Kidney (tissue), 14 donors: ENCODE data around the gene DQX1. TPM values are rescaled to one million over a fixed set of nuclear protein-coding genes. Genes with fewer than 3 reads are reported as not detected.
A peak's percentile ranks its signal among the peaks of the same experiment; 100 is the strongest.

Source experiments
- DNase-seq, 5 donors: peaks; one replicate each; pipeline ENCODE4 v3.0.0-alpha.2; 2013 to 2020
- FAIRE-seq: peaks from 2 replicates; lab custom pipeline; 2012; peaks lifted over from hg19 to GRCh38; lab: Jason Lieb, UNC
- H3K27ac ChIP-seq, 2 donors: one replicate each; pipeline ENCODE4 v1.7.0; 2013; ENCODE audit warnings: low read depth in 2 of 2, low read length in 2 of 2, inconsistent platforms in 1 of 2
- H3K27me3 ChIP-seq: one replicate; pipeline ENCODE4 v1.7.1; 2013; ENCODE audit warnings: low read length, inconsistent platforms; ENCODE audit not compliant: control insufficient read depth, insufficient read depth
- H3K36me3 ChIP-seq, 3 donors: one replicate each; pipeline versions ENCODE4 v1.7.0 to v1.7.1; 2013; ENCODE audit warnings: low read length in 3 of 3, control low read depth in 1 of 3, inconsistent platforms in 1 of 3; ENCODE audit not compliant: insufficient read depth in 3 of 3, control insufficient read depth in 2 of 3
- H3K4me1 ChIP-seq, 3 donors: one replicate each; pipeline versions ENCODE4 v1.7.0 to v1.7.1; 2013; ENCODE audit warnings: low read length in 3 of 3, inconsistent platforms in 1 of 3, low read depth in 1 of 3; ENCODE audit not compliant: control insufficient read depth in 2 of 3, insufficient read depth in 2 of 3
- H3K4me3 ChIP-seq, 3 donors: one replicate each; pipeline versions ENCODE4 v1.7.0 to v1.8.1; 2013; ENCODE audit warnings: low read length in 3 of 3, control low read depth in 1 of 3, inconsistent platforms in 1 of 3
- H3K9ac ChIP-seq, 3 donors: one replicate each; pipeline versions ENCODE4 v1.7.0 to v1.7.1; 2013; ENCODE audit warnings: low read length in 3 of 3, control low read depth in 1 of 3, inconsistent platforms in 1 of 3
- H3K9me3 ChIP-seq, 3 donors: one replicate each; pipeline versions ENCODE4 v1.7.0 to v1.7.1; 2013; ENCODE audit warnings: low read length in 3 of 3, control low read depth in 1 of 3, inconsistent platforms in 1 of 3; ENCODE audit not compliant: control insufficient read depth in 2 of 3, insufficient read depth in 1 of 3
- intact Hi-C: fragments of 100-400 bp; cut with DNase I; formaldehyde crosslinking; loops from one replicate; pipeline ENCODE4 v1.11.1; 2022
- polyA plus RNA-seq: library from polyadenylated mRNA; stranded (reverse); fragments of 350-450 nt; fragmentation: Illumina TruSeq; extraction: RNeasy Lipid Tissue Mini Kit (QIAGEN cat#74804); gene quantifications from one replicate; pipeline ENCODE4 v1.2.3, GENCODE V29; 2014; ENCODE audit warnings: low read depth, low replicate concordance; ENCODE audit not compliant: insufficient read depth
- total RNA-seq: library from RNA; stranded (reverse); fragmentation: NEBNext Ultra II Directional; extraction: Animal tissue kit (Norgen Biotek cat#: 25700); gene quantifications from one replicate; pipeline ENCODE4 v1.2.1, GENCODE V29; 2021
- TF ChIP-seq, protein P1 (sequence below): IDR thresholded peaks from 3 replicates; pipeline ENCODE4 v1.5.1; 2012; ENCODE audit warnings: mild to moderate bottlenecking, moderate library complexity, borderline replicate concordance; ENCODE audit not compliant: insufficient read depth; ENCODE audit errors: extremely low read depth
- donor health status: control.
- donor health status: control.
- donor health status: control.
- donor health status: control.
- donor health status: control.
- donor health status: DM: yes; HTN: yes; CAD: no.
- donor health status: Normal renal cell carcinoma (clear cell type).

Gene DQX1
- total and polyA plus RNA-seq, 2 donors from 2014 or later, result not detected

GRCh38 chr2:74567881-74568280 is 41.9 kb upstream of the DQX1 start:
- FAIRE-seq (no peak), DNase-seq (no peak)
- no peaks in the 10 kb centered on the region for H3K27me3 ChIP-seq
- H3K27ac ChIP-seq, result no peak overlapping the region
- H3K36me3 ChIP-seq, result no peaks in the 10 kb centered on the region
- TF ChIP-seq, protein P1, sequence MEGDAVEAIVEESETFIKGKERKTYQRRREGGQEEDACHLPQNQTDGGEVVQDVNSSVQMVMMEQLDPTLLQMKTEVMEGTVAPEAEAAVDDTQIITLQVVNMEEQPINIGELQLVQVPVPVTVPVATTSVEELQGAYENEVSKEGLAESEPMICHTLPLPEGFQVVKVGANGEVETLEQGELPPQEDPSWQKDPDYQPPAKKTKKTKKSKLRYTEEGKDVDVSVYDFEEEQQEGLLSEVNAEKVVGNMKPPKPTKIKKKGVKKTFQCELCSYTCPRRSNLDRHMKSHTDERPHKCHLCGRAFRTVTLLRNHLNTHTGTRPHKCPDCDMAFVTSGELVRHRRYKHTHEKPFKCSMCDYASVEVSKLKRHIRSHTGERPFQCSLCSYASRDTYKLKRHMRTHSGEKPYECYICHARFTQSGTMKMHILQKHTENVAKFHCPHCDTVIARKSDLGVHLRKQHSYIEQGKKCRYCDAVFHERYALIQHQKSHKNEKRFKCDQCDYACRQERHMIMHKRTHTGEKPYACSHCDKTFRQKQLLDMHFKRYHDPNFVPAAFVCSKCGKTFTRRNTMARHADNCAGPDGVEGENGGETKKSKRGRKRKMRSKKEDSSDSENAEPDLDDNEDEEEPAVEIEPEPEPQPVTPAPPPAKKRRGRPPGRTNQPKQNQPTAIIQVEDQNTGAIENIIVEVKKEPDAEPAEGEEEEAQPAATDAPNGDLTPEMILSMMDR, result no peak
- no peak overlapping the region for H3K4me3 ChIP-seq
- H3K9ac ChIP-seq, result no peak overlapping the region
- H3K4me1 ChIP-seq, result no peaks in the 10 kb centered on the region
- intact Hi-C loops, result no loop called here
- H3K9me3 ChIP-seq, result no peaks in the 10 kb centered on the region

GRCh38 chr2:74566754-74567085 is 40.7 kb upstream of the DQX1 start:
- H3K4me1 ChIP-seq, result no peaks in the 10 kb centered on the region
- H3K27me3 ChIP-seq, result no peaks in the 10 kb centered on the region
- no peak overlapping the region for H3K4me3 ChIP-seq
- TF ChIP-seq, protein P1, result no peak
- intact Hi-C loops, result no loop called here
- H3K27ac ChIP-seq, result no peak overlapping the region
- no peaks in the 10 kb centered on the region for H3K9me3 ChIP-seq
- H3K36me3 ChIP-seq, result no peaks in the 10 kb centered on the region
- H3K9ac ChIP-seq, result no peak overlapping the region
- FAIRE-seq, result no peak
- DNase-seq, result peak in 1 of 5 donors; percentile 19

- DNase-seq, result no peak
- Histone ChIP-seq H3K4me3 (no peak overlapping the region), H3K9me3 (no peaks in the 10 kb centered on the region), H3K4me1 (no peaks in the 10 kb centered on the region), H3K36me3 (no peaks in the 10 kb centered on the region), H3K27me3 (no peaks in the 10 kb centered on the region), H3K9ac (no peak overlapping the region), H3K27ac (no peak overlapping the region)
- FAIRE-seq, result no peak
- TF ChIP-seq, protein P1, result no peak
- intact Hi-C loops, result no loop called here
Observed at GRCh38 chr2:74566076-74566753, 40.2 kb upstream of the DQX1 start.

GRCh38 chr2:74564222-74564621 is 38.2 kb upstream of the DQX1 start:
- no peaks in the 10 kb centered on the region for H3K4me1 ChIP-seq
- TF ChIP-seq, protein P1, result no peak
- H3K4me3 ChIP-seq, result no peak overlapping the region
- H3K36me3 ChIP-seq, result no peaks in the 10 kb centered on the region
- FAIRE-seq, result no peak
- H3K9me3 ChIP-seq, result no peaks in the 10 kb centered on the region
- no peak overlapping the region for H3K27ac ChIP-seq
- no peaks in the 10 kb centered on the region for H3K27me3 ChIP-seq
- H3K9ac ChIP-seq, result no peak overlapping the region
- DNase-seq, result no peak
- intact Hi-C loops, result no loop called here
